GM10248 (cell line): ENCODE results near the gene BAX.
"Not testable (repeated sequence)": the region's sequence is repeated elsewhere in the genome, so short reads cannot be mapped to it uniquely, and the experiment has no call there.

Source experiments
- CTCF ChIA-PET: fragments of 300-600 bp; sonication (Branson Sonifier 250); formaldehyde crosslinking; extraction: SDS; loops from one replicate; lab custom pipeline; 2021; ENCODE audit warnings: antibody characterized with exemption; lab: Yijun Ruan, JAX
- POLR2A ChIA-PET: fragments of 350-650 bp; sonication (Branson Sonifier 250); formaldehyde crosslinking; extraction: SDS; loops from one replicate; lab custom pipeline; 2020; ENCODE audit warnings: antibody characterized with exemption; lab: Yijun Ruan, JAX
- DNase-seq: peaks from one replicate; pipeline ENCODE4 v3.0.0; 2012; ENCODE audit errors: extremely low spot score
- TF ChIP-seq, protein P1 (sequence below): IDR thresholded peaks from 2 replicates; pipeline ENCODE4 v1.5.1; 2012; ENCODE audit warnings: mild to moderate bottlenecking, low read depth; ENCODE audit errors: extremely low read depth, missing control alignments, control extremely low read depth

The BAX gene

DNA sequence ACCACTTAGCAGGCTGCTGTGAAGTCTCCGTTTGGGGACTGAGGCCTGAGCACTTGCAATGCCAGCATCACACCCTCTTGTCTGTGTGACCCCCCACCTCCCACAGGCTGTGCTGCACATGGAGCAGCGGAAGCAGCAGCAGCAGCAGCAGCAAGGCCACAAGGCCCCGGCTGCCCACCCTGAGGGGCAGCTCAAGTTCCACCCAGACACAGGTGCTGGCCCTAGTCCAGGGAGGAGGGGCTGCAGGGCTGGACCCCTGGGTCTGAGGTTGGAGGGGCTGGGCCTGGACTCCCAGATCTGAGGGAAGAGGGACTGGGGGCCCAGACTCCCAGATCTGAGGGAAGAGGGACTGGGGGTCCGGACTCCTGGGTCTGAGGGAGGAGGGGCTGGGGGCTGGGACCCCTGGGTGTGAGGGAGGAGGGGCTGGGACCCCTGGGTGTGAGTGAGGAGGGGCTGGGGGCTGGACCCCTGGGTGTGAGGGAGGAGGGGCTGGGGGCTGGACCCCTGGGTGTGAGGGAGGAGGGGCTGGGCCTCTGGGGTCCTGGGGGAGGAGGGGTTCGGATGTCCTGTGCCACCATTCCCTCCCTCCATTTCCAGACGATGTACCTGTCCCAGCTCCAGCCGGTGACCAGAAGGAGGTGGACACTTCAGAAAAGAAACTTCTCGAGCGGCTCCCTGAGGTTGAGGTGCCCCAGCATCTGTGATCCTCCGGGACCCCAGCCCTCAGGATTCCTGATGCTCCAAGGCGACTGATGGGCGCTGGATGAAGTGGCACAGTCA lies 32.8 kb upstream of the BAX start:
- ChIA-PET POLR2A (no interaction called here), CTCF (interaction anchor here (1.4 kb wide), 1 partner anchor 11 kb away, joined by 3 read pairs; no protein-coding TSS in a partner anchor)
- TF ChIP-seq, protein P1, sequence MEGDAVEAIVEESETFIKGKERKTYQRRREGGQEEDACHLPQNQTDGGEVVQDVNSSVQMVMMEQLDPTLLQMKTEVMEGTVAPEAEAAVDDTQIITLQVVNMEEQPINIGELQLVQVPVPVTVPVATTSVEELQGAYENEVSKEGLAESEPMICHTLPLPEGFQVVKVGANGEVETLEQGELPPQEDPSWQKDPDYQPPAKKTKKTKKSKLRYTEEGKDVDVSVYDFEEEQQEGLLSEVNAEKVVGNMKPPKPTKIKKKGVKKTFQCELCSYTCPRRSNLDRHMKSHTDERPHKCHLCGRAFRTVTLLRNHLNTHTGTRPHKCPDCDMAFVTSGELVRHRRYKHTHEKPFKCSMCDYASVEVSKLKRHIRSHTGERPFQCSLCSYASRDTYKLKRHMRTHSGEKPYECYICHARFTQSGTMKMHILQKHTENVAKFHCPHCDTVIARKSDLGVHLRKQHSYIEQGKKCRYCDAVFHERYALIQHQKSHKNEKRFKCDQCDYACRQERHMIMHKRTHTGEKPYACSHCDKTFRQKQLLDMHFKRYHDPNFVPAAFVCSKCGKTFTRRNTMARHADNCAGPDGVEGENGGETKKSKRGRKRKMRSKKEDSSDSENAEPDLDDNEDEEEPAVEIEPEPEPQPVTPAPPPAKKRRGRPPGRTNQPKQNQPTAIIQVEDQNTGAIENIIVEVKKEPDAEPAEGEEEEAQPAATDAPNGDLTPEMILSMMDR, result no peak
- no peak for DNase-seq

DNA sequence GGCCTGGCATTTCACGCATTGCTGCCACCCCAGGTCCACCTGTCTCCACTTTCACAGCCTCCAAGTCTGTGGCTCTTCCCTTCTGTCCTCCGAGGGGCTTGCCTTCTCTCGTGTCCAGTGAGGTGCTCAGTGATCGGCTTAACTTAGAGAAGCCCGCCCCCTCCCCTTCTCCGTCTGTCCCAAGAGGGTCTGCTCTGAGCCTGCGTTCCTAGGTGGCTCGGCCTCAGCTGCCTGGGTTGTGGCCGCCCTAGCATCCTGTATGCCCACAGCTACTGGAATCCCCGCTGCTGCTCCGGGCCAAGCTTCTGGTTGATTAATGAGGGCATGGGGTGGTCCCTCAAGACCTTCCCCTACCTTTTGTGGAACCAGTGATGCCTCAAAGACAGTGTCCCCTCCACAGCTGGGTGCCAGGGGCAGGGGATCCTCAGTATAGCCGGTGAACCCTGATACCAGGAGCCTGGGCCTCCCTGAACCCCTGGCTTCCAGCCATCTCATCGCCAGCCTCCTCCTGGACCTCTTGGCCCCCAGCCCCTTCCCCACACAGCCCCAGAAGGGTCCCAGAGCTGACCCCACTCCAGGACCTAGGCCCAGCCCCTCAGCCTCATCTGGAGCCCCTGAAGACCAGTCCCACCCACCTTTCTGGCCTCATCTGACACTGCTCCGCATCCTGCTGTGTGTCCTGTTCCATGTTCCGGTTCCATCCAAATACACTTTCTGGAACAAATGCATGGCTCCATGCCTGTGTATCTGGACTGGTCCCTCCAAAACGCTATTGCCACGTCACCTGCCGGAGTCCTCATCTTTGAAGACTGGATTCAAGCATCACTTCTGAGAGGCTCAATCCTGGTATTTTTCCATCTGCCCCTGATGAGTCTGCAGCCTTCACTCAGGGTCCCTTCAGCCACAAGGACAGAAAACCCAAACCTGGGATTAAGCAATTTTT lies 31.9 kb upstream of the BAX start:
- POLR2A ChIA-PET, result interaction anchor here (0.7 to 1.1 kb wide), 2 partner anchors 10 to 50 kb away, joined by 5 to 6 read pairs; no protein-coding TSS in a partner anchor

GRCh38 chr19:48925240-48925843 lies 29.3 kb upstream of the BAX start:
- ChIA-PET POLR2A (interaction anchor here (0.7 kb wide), 1 partner anchor 24 kb away, joined by 3 read pairs; no protein-coding TSS in a partner anchor), CTCF (interaction anchor here (1.0 to 1.8 kb wide), 3 partner anchors 8 to 137 kb away, joined by 3 to 6 read pairs (median 3); partner anchors contain the start of gene DHDH)
- TF ChIP-seq, protein P1, result no peak
- no peak for DNase-seq

More for the DNA sequence above, 31.9 kb upstream of the BAX start:
- DNase-seq, result no peak
- CTCF ChIA-PET, result interaction anchor here (1.4 kb wide), 1 partner anchor 10 kb away, joined by 3 read pairs; no protein-coding TSS in a partner anchor
- TF ChIP-seq, protein P1, result no peak

DNA sequence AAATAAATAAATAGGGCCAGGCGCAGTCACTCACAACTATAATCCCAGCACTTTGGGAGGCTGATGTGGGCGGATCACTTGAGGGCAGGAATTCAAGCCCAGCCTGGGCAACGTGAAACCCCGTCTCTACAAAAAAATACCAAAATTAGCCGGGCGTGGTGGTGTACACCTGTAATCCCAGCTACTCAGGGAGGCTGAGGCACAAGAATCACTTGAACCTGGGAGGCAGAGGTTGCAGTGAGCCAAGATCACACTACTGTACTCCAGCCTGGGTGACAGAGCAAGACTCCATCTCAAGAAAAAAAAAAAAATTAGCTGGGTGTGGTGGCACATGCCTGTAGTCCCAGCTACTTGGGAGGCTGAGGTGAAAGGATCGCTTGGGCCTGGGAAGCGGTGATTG lies 28.8 kb upstream of the BAX start:
- not testable (repeated sequence) for DNase-seq
- ChIA-PET POLR2A (interaction anchor here (0.7 kb wide), 1 partner anchor 25 kb away, joined by 3 read pairs; no protein-coding TSS in a partner anchor), CTCF (interaction anchor here (0.8 to 1.3 kb wide), 3 partner anchors 14 to 137 kb away, joined by 3 read pairs; no protein-coding TSS in a partner anchor)

DNA sequence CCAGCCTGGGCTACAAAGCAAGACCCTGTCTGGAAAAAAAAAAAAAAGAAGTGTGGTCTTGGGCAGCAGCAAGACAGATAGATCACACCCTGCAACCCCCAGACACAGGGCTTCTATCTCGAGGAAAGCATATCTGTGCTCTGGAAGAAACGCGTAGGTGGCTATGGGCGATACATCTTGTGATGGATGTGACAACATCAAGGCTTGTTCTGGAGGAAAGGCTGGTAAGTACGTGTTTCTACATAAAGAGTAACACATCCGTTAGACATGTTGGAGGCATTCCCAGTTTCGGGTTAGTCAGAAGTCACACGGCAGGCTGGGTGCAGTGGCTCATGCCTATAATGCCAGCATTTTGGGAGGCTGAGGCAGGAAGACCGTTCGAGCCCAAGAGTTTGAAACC lies 27.8 kb upstream of the BAX start:
- TF ChIP-seq, protein P1, result no peak
- ChIA-PET POLR2A (interaction anchor here (0.6 kb wide), 1 partner anchor 15 kb away, joined by 7 read pairs; no protein-coding TSS in a partner anchor), CTCF (no interaction called here)
- no peak for DNase-seq

DNA sequence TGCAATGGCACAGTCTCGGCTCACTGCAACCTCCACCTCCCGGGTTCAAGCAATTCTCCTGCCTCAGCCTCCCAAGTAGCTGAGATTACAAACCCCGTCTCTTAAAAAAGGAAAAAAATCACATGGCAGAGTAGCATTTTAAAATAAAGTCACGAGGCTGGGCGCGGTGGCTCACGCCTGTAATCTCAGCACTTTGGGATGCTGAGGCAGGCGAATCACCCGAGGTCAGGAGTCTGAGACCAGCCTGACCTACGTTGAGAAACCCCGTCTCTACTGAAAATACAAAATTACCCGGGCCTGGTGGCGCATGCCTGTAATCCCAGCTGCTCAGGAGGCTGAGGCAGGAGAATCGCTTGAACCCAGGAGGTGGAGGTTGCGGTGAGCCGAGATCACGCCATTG lies 27.0 kb upstream of the BAX start:
- DNase-seq, CTCF ChIA-PET: not testable (repeated sequence)
- POLR2A ChIA-PET, result interaction anchor here (0.6 kb wide), 1 partner anchor 244 kb away, joined by 4 read pairs; no protein-coding TSS in a partner anchor
